NAMALWA (cell line): ENCODE results near the gene DHRS4.

Experiments
- DNase-seq: peaks from one replicate; pipeline ENCODE4 v3.0.0-alpha.2; 2015; ENCODE audit warnings: low spot score

Gene DHRS4

DNA sequence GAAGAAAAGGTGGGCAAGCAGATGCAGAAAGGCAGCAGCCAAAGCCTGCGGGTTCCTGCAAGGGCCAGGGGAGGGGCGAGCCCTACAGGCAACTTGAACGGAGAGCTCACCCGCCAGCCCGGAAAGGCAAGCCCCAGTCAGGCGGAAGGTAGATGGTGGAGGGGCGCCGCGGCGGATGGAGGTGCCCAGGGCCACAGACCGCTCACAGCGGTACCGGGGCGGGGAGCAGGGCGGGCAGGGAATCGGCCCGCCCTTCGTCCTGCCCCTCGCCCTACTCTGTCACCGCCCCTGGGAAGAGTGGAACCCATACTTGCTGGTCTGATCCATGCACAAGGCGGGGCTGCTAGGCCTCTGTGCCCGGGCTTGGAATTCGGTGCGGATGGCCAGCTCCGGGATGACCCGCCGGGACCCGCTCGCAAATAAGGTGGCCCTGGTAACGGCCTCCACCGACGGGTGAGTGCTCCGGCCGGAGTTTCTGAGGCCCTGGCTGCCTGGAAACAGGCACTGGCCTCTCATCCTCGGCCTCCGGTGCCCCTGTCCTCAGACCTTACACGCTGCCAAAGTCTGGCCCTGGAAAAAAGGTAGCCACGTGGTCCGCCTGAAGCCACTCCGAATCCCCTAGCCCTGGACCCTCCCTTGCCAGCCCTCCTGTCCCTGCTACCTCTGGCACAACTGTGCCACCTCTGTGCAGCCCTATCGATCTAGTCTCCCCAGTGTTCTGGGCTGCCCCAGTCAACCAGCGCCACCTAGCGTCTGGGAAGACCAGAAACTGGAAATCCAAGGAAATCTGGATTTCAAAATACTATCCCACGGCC is at the start of gene DHRS4:
TSS of gene DHRS4 (plus strand) at position 307 of the 815 bp plus-strand sequence. CDS start at position 326, 19 bp downstream.
- peak; percentile 46 for DNase-seq

DNA sequence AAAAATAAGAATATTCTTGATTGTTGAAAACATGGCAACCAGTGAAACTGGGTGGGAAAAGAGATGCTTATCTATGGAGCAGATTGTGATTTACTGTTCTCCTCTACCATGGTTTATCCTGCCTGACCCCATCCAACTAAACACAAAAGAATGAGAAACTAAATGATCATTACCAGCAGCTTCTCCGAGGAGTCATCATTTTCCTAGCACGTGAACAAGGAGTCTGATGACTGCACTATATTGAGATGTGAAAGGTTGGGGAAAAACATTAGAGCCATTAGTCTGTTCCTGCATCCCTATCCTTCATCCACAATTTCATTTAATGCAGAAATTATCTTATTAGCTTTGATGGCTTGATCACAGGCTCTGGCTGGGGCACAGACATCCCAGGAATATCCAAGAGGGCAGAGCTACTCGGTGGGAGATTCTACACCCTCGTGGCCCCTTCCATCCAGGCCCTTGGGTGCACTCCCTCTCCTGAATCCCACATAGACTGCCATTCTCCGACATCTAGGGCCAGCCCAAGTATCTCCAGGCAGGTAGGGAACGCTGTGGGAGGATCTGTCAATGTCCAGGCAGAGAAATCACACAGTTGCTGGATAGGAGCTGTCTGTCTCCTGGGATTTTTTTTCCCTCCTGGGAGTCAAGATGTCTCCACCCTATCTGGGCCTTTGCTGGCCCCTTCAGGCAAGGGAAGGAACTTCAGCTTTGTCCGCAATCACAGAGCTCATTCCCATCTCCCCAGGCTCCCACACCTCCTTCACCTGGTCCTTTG is 43.3 kb upstream of the DHRS4 start:
- DNase-seq = peak; percentile 35

DNA sequence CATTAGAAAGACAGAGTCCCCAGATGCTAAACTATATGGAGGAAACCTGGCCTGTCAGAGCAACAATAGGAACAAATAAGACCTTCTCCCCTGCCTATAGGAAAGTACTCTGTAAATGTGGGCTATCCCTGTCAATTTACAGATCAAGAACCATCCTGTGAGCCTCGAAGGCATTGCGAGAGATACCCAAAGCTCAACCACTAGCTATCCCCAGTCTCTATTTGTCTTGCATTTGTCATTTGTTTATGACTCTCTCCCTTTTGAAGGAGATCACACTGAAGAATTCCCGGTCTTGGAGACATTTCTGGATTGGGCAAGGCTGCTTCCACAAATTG is 42.7 kb upstream of the DHRS4 start:
- DNase-seq = no peak

DNA sequence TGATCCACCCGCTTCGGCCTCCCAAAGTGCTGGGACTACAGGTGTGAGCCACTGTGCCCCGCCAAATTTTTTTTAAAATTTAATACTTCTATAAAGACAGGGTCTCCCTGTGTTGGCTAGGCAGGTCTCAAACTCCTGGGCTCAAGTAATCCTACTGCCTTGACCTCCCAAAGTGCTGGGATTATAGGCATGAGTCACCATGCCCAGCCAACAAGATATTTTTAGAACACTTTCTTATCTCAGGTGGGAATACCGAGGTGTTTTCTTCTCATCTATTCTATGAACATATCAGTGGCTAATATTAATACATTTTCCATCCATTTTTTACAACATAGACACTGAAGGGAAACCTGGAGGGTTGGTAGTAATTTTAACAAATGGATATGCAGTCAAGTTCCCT is 38.0 kb upstream of the DHRS4 start:
- no peak for DNase-seq

DNA sequence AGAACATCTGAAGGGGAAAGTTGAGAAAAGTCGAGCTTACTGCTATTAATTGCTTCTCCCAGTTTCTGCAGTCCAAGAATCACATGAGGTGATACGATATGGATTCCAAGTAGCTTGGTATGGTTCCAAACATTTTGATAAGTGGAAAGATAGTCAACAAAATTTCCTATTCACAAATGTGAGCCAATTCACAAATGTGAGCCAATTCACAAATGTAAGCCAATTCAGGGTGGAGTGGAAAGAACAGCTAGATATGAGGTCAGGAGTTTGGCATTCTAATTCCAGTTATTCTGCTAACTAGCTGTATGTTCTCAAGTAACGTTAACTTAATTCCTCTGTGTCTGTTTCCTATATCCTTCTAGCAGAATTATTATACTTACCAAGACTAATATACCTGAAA is 37.6 kb upstream of the DHRS4 start:
- no peak for DNase-seq

DNA sequence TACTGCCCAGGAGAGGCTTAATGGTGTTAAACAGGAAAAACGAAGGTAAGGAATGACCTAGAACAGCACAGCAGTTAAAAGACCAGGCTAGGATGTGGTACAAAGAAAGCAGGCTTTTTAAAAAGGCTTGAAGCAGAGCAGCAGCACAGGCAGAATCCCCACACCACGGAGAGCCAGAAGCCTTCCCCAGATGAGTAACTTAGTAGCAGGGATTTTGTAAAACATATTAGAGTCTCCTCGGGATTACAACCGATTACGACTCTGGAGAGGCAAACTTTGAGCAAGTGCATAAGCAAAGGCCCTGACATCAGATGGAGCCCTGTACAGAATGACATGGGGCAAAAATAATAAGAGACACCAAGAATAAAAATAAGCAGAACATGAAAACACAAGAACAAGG is 37.1 kb upstream of the DHRS4 start:
- no peak for DNase-seq

DNA sequence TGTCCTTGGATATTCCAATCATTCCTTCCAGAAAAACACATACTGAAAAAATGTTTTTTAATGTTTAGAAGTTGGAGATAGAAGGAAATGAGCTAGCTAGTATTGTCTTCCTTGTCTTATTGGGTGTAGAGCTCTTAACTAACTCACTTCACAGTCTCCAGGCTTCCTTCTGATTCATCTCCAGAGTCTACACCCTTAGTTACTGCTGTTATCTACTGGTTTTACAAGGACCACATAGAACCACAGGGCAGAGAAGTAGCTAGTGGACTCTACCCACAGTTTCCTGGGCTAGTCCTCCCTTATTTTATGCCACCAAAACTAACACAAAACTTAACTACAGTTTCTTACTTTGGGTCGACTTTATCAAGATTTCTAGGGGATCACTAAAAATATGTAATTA is 31.0 kb upstream of the DHRS4 start:
- DNase-seq = no peak

DNA sequence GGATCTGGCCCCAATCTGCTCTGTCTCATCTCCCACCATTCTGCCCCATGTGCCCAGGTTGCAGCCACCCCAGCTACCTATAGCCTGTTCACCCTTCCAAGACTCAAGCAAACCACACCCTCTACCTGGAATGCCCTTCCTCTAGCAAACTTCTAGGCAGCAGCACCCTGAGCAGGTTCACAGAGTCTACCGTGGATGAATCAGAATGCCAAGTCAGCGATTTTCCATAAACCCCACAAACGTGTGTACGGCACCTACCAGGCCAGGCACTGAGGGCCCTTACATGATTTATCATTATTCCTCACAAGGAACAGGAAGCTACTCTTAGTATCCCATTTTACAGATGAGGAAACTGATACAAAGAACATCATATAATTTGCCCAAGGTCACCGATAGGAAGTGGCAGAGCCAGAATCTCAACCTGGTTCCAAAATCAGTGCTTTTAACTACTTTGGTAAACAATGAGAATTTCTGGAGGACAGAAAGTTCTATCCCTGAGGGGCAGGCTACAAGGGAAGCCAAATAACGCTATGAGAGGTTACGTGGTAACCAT is 28.0 kb upstream of the DHRS4 start:
- no peak for DNase-seq

DNA sequence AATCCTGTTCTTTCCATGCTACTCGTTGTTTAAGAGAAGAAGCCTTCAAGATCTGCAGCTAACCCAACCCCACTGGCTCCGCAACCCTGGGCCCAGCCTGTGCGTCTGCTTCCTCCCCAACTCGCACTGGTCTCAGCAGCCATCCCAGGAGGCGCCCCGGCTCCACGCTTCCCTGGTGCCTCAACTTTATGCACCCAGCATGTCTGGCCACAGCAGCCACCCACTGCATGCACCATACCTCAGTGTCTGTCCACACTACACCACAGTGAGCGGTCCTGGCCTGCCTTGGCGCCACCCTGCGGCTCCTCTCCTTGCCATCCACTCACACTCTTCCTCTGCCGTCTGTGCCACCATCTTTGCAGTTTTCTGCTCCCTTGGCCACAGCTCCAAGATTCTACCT is 27.0 kb upstream of the DHRS4 start:
- DNase-seq = no peak

DNA sequence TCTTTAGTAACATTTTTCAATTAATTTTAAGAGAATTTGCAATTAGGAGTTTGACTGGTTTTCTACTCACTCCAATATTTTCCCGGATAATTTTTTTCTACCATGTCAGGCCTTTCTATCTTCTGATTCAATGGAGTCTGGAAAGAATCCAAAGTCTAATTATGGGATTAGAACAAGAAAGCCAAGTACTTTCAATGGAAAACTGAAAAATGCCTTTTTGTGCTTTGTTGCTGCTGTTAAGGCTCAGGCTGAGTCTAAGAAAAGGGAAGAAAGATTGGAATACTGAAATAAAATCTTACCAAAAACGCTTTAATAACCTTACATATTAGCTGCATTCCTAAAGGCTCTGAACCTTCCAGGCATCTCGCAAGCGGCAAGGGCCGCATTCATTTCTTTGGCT is 24.4 kb upstream of the DHRS4 start:
- DNase-seq = no peak

DNA sequence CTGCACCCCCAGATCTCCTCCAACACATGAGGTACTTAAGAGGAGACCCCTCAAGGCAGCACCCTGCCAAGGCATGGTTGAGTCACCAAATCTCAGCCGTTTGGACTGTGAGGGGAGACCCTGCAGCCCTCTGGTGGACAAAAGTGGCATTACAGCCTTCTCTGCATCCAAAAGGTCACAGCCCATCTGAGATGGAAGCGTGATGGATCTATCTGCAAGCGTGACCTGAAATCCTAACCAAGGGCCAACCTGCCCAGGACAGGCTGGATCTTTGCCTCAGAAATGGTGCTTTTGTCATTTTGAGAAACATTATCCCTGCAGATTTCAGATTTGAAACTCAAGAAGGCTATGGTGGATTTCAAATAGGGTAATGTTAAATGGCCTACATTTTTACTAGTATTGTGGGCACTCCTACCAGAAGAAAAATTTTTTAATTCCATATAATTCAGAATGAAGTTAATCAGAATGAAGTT is 23.7 kb upstream of the DHRS4 start:
- peak; percentile 83 for DNase-seq

DNA sequence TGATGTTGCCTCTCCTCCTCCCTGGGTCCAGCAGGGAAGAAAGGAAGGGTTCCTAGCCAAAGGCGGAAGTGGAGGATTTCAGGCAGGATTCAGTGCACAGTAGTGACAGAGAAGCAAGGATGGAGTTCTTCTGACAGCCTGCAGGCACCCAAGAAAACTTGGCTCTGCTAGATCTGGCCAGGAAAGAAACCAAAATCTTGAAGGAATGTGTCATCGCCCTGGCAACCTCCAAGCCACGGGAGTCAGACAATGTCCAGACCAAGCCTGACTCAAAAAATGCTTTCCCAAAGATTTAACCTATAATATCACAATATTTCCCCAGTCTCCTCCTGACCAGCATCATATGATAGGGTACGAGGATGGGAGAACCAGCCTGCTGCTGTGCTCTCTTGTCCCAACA is 22.8 kb upstream of the DHRS4 start:
- DNase-seq = no peak

DNA sequence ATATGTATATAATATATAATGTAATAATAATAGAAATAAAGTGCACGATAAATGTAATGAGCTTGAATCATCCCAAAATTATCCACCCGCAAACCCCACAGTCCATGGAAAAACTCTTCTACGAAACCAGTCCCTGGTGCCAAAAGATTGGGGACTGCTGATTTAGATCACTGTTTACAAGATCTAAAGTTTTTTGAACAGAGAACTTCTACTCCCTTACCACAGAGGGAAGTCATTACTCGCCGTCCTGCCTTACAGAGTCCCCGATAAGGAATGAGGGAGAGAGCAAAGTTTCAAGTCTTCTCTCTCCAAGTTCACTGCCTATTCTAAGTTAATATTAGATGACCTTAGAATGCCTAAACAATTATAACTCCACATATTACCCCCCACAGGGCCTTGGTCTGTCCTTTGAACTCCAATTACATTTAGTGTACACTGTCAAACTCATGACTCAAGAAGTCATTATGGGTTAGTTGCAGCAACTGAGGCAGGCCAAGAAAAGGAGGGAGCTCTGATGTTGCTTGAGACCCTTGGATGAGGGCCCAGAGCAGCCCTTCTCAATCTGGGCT is 21.8 kb upstream of the DHRS4 start:
- DNase-seq = no peak

DNA sequence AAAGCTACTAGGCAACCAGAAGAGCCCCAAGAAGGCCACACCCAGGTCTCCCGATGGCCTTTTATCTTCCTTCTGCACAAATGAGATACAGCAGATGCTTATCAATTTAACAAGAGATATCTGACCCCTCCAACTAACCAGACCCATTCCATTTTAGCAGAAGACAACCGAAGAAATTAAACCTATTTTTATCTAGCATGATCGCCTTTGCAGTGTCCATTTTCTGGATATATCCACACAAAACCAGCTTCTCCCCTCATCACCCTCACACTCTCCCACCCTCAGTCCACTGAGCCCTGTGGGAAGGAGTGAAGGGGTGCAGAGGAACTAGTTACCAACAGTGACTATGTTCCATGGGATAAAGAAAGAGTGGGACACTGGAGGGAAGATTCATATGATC is 20.9 kb upstream of the DHRS4 start:
- DNase-seq = no peak

DNA sequence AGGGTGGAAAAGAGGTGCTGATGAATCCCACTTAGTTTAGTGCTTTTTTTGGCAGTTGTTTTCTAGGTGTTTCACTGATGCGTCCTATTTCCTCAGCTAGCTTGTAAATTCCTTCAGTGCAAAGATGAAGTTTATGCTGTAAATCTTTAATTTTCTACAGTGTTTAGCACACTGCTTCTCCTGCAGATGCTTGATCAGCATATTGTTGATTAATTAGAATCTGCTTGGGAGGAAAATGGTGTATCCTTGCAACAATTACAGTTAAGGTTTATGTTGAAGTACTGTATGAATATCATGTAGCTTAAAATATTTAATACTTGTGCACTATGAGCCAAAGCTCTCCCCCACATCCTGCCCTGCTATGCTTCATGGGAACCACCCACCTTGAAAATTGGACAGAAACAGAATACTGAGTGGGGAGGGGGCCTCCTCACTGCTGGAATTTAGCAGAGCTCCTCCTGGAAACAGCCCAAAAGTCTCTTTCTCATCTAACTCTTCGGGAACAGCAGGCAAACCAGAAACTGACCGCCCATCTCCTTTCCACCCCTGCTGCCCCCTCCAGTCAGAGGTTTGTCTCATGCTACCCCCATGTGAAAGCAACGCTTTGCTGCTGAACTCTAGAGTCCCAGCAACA is 20.3 kb upstream of the DHRS4 start:
- DNase-seq = no peak

DNA sequence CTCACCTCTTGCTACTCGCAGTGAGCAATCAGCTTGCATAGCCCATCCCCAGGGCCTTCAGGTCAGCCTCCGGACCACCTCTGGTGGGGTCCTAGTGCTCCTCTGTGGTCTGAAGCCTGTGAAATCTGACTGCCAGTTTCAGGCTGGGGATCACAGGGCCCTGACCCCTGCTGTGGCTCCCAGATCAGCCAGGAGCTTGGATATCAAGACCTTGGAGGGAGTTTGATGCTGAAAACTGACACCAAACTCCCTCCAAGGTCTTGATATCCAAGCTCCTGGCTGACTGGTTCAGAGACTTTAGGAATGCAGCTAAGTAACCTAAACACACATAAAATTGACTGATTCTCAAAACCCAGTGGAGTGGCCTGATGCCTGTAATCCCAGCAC is 19.8 kb upstream of the DHRS4 start:
- DNase-seq = no peak

DNA sequence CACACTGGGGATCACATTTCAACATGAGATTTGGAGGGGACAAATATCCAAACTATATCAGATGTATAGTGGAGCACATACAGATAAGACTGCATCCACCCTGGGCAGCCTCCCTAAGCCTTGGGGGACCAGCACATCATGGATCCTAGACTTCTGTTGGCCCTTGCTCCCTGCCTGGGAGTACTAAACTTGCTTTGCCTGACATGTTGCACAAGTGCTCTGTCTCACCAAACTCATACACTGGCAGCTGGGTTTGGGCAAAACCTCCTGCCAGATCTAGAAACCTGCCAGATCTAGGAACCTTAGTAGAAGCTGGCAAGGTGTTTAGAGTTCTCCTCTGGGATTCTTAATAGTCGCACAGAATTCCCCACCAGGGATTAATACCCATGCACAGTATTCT is 18.4 kb upstream of the DHRS4 start:
- DNase-seq = no peak

DNA sequence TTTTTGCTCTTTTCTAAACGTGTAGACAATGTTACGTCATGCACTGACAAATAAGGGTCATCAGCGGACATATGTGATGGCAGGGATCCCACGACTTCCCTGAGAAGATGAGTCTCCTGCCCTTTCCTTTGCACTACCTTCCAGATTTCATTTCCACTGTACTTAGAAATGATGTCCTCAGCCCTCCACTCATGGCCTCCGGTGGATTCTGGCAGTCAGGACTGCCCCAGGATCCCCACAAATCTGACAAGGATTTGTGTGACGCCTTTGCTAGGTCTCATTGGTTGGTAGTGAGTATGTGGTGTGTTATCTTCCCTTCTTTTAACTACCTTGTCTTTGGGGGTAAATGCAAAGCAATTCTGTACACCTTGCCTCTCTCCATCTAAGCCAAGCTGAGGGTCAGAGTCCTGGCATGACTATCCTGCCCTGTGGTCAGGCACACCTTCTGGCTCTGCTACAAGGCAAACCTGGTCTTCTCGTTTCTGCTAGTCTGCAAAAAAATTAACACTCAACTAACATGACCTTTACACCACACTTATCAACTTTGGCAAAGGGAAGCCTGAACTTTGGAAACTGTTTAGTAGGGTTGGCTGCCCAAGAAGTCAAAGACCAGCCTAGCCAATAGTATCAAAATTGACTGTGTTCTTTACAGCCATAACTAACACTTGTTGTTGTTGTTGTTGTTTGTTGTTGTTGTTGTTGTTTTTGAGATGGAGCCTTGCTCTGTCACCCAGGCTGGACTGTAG is 17.3 kb upstream of the DHRS4 start:
- DNase-seq = no peak

DNA sequence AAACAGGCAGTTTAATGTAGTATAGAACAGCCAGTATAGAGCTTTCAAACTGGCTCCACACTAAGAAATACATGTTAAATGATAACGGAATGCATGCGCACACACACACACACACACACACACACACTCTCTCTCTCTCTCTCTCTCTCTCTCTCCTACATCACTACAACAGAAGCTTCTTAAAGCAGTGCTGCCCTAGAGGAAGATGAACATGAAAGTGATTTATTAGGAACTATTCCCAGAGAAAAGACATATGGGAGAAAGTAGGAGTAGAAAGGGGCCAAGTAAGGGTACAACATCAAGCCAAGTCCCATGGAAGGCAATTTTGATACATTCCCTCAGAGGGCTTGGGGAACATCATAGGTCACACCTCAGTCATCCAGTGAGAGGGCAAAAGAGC is 16.4 kb upstream of the DHRS4 start:
- no peak for DNase-seq

DNA sequence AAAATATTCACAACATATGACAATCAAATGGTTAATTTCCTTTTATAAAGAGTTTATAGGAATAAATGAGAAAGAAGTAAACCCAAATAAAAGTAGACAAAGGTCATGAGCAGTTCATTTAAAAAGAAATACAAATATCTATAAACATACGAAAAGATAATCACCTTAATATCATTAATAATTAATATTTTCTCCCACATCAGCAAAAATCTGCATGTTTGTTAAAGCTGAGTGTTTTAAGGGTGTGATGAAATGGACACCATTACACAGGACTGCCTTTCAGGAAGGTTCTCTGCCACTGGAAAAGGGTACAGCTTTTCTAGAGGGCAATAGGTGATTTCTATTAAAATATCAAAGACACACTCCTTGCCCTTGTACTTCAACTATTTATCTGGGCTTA is 14.7 kb upstream of the DHRS4 start:
- no peak for DNase-seq

DNA sequence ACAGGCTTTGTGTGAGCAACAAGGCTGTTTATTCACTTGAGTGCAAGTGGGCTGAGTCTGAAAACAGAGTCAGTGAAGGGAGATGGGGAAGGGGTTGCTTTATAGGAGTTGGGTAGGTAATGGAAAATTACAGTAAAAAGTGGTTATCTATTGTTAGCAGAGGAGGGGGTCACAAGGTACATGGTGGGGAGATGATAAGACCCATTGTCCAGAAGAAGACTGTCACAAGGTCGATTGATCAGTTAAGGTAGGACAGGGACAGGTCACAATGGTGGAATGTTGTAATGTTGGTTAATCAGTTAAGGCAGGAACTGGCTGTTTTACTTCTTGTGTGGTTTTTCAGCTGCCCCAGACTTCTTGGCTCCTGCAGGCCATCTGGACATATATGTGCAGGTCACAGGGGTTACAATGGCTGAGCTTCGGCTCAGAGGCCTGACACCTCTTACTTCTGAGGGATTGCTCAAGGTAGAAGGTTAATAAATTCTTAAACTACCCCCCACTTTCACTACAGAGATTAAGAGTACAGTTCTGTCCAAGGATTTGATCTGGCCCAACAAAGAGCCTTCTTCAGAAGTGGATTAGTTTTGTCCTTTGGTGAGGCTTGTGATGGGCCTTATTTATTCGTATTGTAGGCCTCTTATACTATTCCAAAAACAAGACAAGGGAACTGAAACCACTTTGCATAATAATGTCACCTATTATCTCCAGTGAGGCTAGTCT is 13.8 kb upstream of the DHRS4 start:
- DNase-seq = no peak
